ENCODE measurements around the gene NRGN. TPM values are rescaled to one million over a fixed set of nuclear protein-coding genes. Genes with fewer than 3 reads are reported as not detected.

The NRGN gene
- total and polyA plus RNA-seq, 10 of the 15 experiments (the other 5 are each of a cell fraction or from before 2014, with no cell fraction given) = 0.36 to 3.2 (median 1.1) TPM; not detected in 2

- TF ChIP-seq PBX3 (IDR thresholded peaks at IDR 0.05; ENCODE audit: insufficient replicate concordance, low read depth, low read length) = no peak
- no peak for TF ChIP-seq ELK1 (IDR thresholded peaks at IDR 0.05; ENCODE audit: low read depth, low read length)
- no peak for TF ChIP-seq BCL11A (IDR thresholded peaks at IDR 0.05; ENCODE audit: low read depth, low read length)
- no peak for TF ChIP-seq MEF2B (IDR thresholded peaks at IDR 0.05; ENCODE audit: partially characterized antibody, poor library complexity, severe bottlenecking)
- TF ChIP-seq LARP7 (IDR thresholded peaks at IDR 0.05) = no peak
- peak; percentile 48 for TF ChIP-seq IKZF1 (conservative IDR thresholded peaks at IDR 0.05)
- TF ChIP-seq SIX5 (IDR thresholded peaks at IDR 0.05; ENCODE audit: low read depth, low read length, severe bottlenecking) = no peak
- no peak for TF ChIP-seq RB1 (IDR thresholded peaks at IDR 0.05; ENCODE audit: borderline replicate concordance)
- no peak for TF ChIP-seq ATF7 (IDR thresholded peaks at IDR 0.05; ENCODE audit: low read depth)
- TF ChIP-seq ATF2 (IDR thresholded peaks at IDR 0.05; ENCODE audit: low read length) = no peak
- no peak for TF ChIP-seq ESRRA (IDR thresholded peaks at IDR 0.05; ENCODE audit: low read length)
- peak in 1 of 2 experiments; percentile 17; a peak in 1 of 4 replicates for TF ChIP-seq IKZF2 (IDR thresholded peaks at IDR 0.05)
- 0 out of 2 replicates have a peak, but pooled peaks have one; percentile 34 for TF ChIP-seq ZBTB33 (IDR thresholded peaks at IDR 0.05)
- TF ChIP-seq CEBPZ (IDR thresholded peaks at IDR 0.05; ENCODE audit: low read depth, low read length) = no peak
- 0 out of 2 replicates have a peak, but pooled peaks have one; percentile 29 for TF ChIP-seq GATAD2B (conservative IDR thresholded peaks at IDR 0.05; ENCODE audit: low read depth)
- no peak for TF ChIP-seq TCF12 (IDR thresholded peaks at IDR 0.05; ENCODE audit: low read depth, low read length)
Measured at GRCh38 chr11:124759266-124760204, 19.8 kb downstream of the NRGN start (continued).

All from GM12878 (cell line).